GM18517 (cell line): ENCODE measurements around the gene ADGRG1.
"Not testable (repeated sequence)": the region's sequence is repeated elsewhere in the genome, so short reads cannot be mapped to it uniquely, and the experiment has no call there.

ENCODE experiments used
- ATAC-seq: cut with Tn5 transposase; IDR thresholded peaks from one replicate; pipeline ENCODE4 v1.9.1; 2021; ENCODE audit warnings: mild to moderate bottlenecking, moderate library complexity; ENCODE audit not compliant: unreplicated experiment

Gene ADGRG1

GRCh38 chr16:57663917-57664661 lies 35.7 kb downstream of the ADGRG1 start:
- no peak for ATAC-seq

- ATAC-seq: no peak
Observed at GRCh38 chr16:57664662-57665025, 36.2 kb downstream of the ADGRG1 start.

GRCh38 chr16:57665541-57665940 lies 37.1 kb downstream of the ADGRG1 start:
- no peak for ATAC-seq

GRCh38 chr16:57666353-57667047 lies 38.1 kb downstream of the ADGRG1 start:
- ATAC-seq: no peak

- no peak for ATAC-seq
Observed at GRCh38 chr16:57667048-57667525, 38.7 kb downstream of the ADGRG1 start.

GRCh38 chr16:57667526-57668262 lies 39.3 kb downstream of the ADGRG1 start:
- no peak for ATAC-seq

- no peak for ATAC-seq
Observed at GRCh38 chr16:57668263-57668571, 39.8 kb downstream of the ADGRG1 start, which contains the start of gene ADGRG3. ADGRG3 (plus strand) TSS chr16:57668306; CDS start chr16:57668348, 42 bp downstream.

- ATAC-seq: no peak
Observed at GRCh38 chr16:57668630-57669475, 40.4 kb downstream of the ADGRG1 start.

GRCh38 chr16:57669476-57670162 lies 41.2 kb downstream of the ADGRG1 start:
- ATAC-seq: no peak

- ATAC-seq: no peak
Observed at GRCh38 chr16:57670196-57670595, 41.8 kb downstream of the ADGRG1 start.

GRCh38 chr16:57671451-57671850 lies 43.0 kb downstream of the ADGRG1 start:
- not testable (repeated sequence) for ATAC-seq

- ATAC-seq: no peak
Observed at GRCh38 chr16:57672416-57672815, 44.0 kb downstream of the ADGRG1 start.

GRCh38 chr16:57672824-57673223 lies 44.4 kb downstream of the ADGRG1 start:
- no peak for ATAC-seq

- ATAC-seq: no peak
Observed at GRCh38 chr16:57675741-57676551, 47.5 kb downstream of the ADGRG1 start.

- no peak for ATAC-seq
Observed at GRCh38 chr16:57676553-57677085, 48.2 kb downstream of the ADGRG1 start.

GRCh38 chr16:57677622-57678369 lies 49.4 kb downstream of the ADGRG1 start:
- no peak for ATAC-seq

GRCh38 chr16:57679016-57679415 lies 50.6 kb downstream of the ADGRG1 start:
- no peak for ATAC-seq

- ATAC-seq: no peak
Observed at GRCh38 chr16:57679767-57680482, 51.5 kb downstream of the ADGRG1 start.
